Esophagus squamous epithelium (tissue), 5 donors: Measurements from ENCODE around the gene NUP210. TPM values are rescaled to one million over a fixed set of nuclear protein-coding genes. Genes with fewer than 3 reads are reported as not detected.

Experiments
- DNase-seq: peaks from one replicate; lab custom pipeline; 2025; lab: John Stamatoyannopoulos, UW
- H3K27ac ChIP-seq, 4 donors: fragments of 200-600 bp; sonication (generic); one replicate each; pipeline ENCODE4 v1.5.1; 2016 to 2019; ENCODE audit warnings: mild to moderate bottlenecking in 1 of 4
- H3K27me3 ChIP-seq, 4 donors: fragments of 200-600 bp; sonication (generic); 1 replicate in 3 of 4; 2 replicates in 1 of 4; pipeline versions ENCODE4 v1.5.1 to v1.6.0; 2017 to 2021; ENCODE audit warnings: antibody characterized with exemption in 1 of 4
- H3K36me3 ChIP-seq, 3 donors: fragments of 200-600 bp; sonication (generic); one replicate each; pipeline ENCODE4 v1.5.1; 2016 to 2019
- H3K4me1 ChIP-seq, 3 donors: fragments of 200-600 bp; sonication (generic); one replicate each; pipeline ENCODE4 v1.5.1; 2017 to 2019
- H3K4me3 ChIP-seq, 4 donors: fragments of 200-600 bp; sonication (generic); 1 replicate in 3 of 4; 2 replicates in 1 of 4; pipeline ENCODE4 v1.5.1; 2016 to 2019; ENCODE audit warnings: mild to moderate bottlenecking in 2 of 4, moderate library complexity in 1 of 4
- H3K9me3 ChIP-seq, 3 donors: fragments of 200-600 bp; sonication (generic); one replicate each; pipeline ENCODE4 v1.5.1; 2016 to 2019
- POLR2A ChIP-seq, 4 donors: fragments of 450-650 bp; IDR thresholded peaks; one replicate each; pipeline ENCODE4 v1.6.1; 2017; ENCODE audit warnings: antibody characterized with exemption in 4 of 4, mild to moderate bottlenecking in 4 of 4, moderate library complexity in 3 of 4
- WGBS, 2 donors: methylation state at CpG; one replicate each; pipeline ENCODE4 v1.1.5; 2018; 5-methylcytosine and 5-hydroxymethylcytosine counted together
- intact Hi-C: fragments of 100-400 bp; cut with DNase I; formaldehyde crosslinking; loops from one replicate; pipeline ENCODE4 v1.15.0; 2022
- total RNA-seq, 4 donors: library from RNA; depleted of rRNA; stranded (reverse); fragments of >200 nt; gene quantifications; one replicate each; pipeline ENCODE4 v1.1.0, GENCODE V29; 2016
- TF ChIP-seq, protein P1 (sequence below), 6 experiments: fragments of 450-650 bp in 4 of 6; fragments of 200-600 bp in 2 of 6; sonication (generic) in 2 of 6; IDR thresholded peaks; one replicate each; pipeline ENCODE4 v1.5.1; 2016 to 2019; ENCODE audit warnings: antibody characterized with exemption in 6 of 6, mild to moderate bottlenecking in 4 of 6, moderate library complexity in 4 of 6
- donor health status: DM: yes; HTN: yes; CAD: no.

The NUP210 gene
- total RNA-seq, 4 donors from 2014 or later: 7.2 to 14.5 (median 9.4) TPM

DNA sequence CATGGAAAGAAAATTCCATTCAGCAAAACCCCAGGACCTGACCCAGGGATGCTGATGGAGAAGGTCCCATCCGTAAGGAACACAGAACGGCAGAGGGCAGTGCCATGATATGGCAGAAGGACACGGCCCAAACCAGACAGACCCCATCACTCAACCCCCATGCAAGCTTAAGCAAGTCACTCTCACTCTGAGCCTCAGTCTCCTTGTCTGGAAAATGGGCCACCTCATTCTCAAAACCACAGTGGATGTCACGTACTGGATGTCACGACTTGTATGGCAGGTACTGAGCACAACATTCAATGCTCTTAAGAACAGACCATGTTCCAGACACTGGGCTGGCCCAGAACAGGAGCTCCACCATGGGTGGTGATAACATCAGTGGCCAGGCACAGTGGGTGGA is 90.4 kb downstream of the NUP210 start:
- Histone ChIP-seq H3K27ac (no peak overlapping the region), H3K27me3 (no peaks in the 10 kb centered on the region), H3K4me1 (peaks cover 0 to 14% (median 2%) of the 10 kb centered on the region in 3 donors), H3K4me3 (no peak overlapping the region), H3K9me3 (no peaks in the 10 kb centered on the region), H3K36me3 (peaks cover 0 to 46% (median 5%) of the 10 kb centered on the region in 3 donors)
- DNase-seq: no peak
- TF ChIP-seq, protein P1, sequence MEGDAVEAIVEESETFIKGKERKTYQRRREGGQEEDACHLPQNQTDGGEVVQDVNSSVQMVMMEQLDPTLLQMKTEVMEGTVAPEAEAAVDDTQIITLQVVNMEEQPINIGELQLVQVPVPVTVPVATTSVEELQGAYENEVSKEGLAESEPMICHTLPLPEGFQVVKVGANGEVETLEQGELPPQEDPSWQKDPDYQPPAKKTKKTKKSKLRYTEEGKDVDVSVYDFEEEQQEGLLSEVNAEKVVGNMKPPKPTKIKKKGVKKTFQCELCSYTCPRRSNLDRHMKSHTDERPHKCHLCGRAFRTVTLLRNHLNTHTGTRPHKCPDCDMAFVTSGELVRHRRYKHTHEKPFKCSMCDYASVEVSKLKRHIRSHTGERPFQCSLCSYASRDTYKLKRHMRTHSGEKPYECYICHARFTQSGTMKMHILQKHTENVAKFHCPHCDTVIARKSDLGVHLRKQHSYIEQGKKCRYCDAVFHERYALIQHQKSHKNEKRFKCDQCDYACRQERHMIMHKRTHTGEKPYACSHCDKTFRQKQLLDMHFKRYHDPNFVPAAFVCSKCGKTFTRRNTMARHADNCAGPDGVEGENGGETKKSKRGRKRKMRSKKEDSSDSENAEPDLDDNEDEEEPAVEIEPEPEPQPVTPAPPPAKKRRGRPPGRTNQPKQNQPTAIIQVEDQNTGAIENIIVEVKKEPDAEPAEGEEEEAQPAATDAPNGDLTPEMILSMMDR (IDR thresholded peaks at IDR 0.05): no peak
- TF ChIP-seq POLR2A (IDR thresholded peaks at IDR 0.05): no peak
- WGBS, 2 donors: 71 to 91% methylated on average over 4 to 5 of the region's 5 CpGs
- intact Hi-C loops: no loop called here

GRCh38 chr3:13325892-13326443 is 94.2 kb downstream of the NUP210 start:
- 87 to 93% methylated on average over 2 to 6 of the region's 7 CpGs for WGBS, 2 donors
- Histone ChIP-seq H3K4me3 (no peak overlapping the region), H3K27ac (no peak overlapping the region), H3K9me3 (no peaks in the 10 kb centered on the region), H3K27me3 (no peaks in the 10 kb centered on the region), H3K4me1 (no peaks in the 10 kb centered on the region), H3K36me3 (peaks cover 5 to 75% (median 8%) of the 10 kb centered on the region in 3 donors)
- no peak for DNase-seq
- intact Hi-C loops: no loop called here
- TF ChIP-seq, protein P1 (IDR thresholded peaks at IDR 0.05): no peak
- no peak for TF ChIP-seq POLR2A (IDR thresholded peaks at IDR 0.05)

DNA sequence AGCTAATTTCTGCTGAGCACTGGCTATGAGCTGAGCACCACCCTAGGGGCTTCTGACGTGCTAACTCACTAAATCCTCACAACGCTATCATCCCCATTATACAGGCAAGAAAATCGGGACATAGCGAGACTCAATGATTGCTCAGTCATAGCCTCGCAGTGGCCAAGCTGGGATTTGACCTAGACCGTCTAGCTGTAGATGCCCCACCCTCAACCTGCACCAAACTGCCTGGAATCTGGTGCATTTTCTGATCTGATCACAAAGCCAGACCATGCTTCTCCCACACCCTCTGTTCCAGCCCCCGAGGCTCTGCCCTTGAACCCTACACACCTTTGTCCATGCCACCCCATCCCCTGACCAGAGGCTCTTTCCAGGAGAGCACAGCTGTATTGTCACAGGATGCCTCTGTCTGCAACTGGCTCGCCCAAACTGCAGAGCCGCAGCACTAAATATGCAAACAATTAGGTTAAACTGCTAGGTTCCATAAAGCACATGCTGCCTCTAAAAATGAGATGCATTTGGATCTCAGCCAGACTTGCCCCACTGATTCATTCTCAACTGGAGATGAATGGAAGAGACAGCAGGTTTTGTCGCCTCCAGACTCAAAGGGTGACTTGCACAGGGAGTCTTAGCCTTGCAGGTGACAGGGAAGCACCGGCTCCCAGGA is 95.2 kb downstream of the NUP210 start:
- no peak for TF ChIP-seq POLR2A (IDR thresholded peaks at IDR 0.05)
- TF ChIP-seq, protein P1 (IDR thresholded peaks at IDR 0.05): no peak
- Histone ChIP-seq H3K36me3 (peaks cover 5 to 78% (median 8%) of the 10 kb centered on the region in 3 donors), H3K27me3 (no peaks in the 10 kb centered on the region), H3K9me3 (no peaks in the 10 kb centered on the region), H3K4me1 (no peaks in the 10 kb centered on the region), H3K4me3 (no peak overlapping the region), H3K27ac (no peak overlapping the region)
- DNase-seq: no peak
- intact Hi-C loops: no loop called here
- WGBS, 2 donors: 84 to 86% methylated on average over 8 to 10 of the region's 11 CpGs

- DNase-seq: no peak
- peaks cover 5 to 85% (median 8%) of the 10 kb centered on the region in 3 donors for H3K36me3 ChIP-seq
- WGBS, 2 donors: 77 to 90% methylated on average over 4 to 5 of the region's 5 CpGs
- no peak overlapping the region for H3K27ac ChIP-seq
- H3K4me3 ChIP-seq: no peak overlapping the region
- H3K9me3 ChIP-seq: no peaks in the 10 kb centered on the region
- no peaks in the 10 kb centered on the region for H3K27me3 ChIP-seq
- no peak for TF ChIP-seq POLR2A (IDR thresholded peaks at IDR 0.05)
- TF ChIP-seq, protein P1 (IDR thresholded peaks at IDR 0.05): no peak
- intact Hi-C loops: no loop called here
- H3K4me1 ChIP-seq: no peaks in the 10 kb centered on the region
These were observed 96.3 kb downstream of the NUP210 start for GRCh38 chr3:13323822-13324221.

GRCh38 chr3:13322324-13322723 is 97.8 kb downstream of the NUP210 start:
- intact Hi-C loops: no loop called here
- no peaks in the 10 kb centered on the region for H3K9me3 ChIP-seq
- no peak overlapping the region for H3K27ac ChIP-seq
- DNase-seq: no peak
- no peak overlapping the region for H3K4me3 ChIP-seq
- TF ChIP-seq POLR2A (IDR thresholded peaks at IDR 0.05): no peak
- TF ChIP-seq, protein P1 (IDR thresholded peaks at IDR 0.05): no peak
- WGBS, 2 donors: 43 to 100% methylated on average over 1 to 3 of the region's 8 CpGs
- H3K27me3 ChIP-seq: no peaks in the 10 kb centered on the region
- peaks cover 5 to 85% (median 8%) of the 10 kb centered on the region in 3 donors for H3K36me3 ChIP-seq
- no peaks in the 10 kb centered on the region for H3K4me1 ChIP-seq
